HAP-1 (cell line): ENCODE measurements around the gene RPTOR.

Experiments
- DNase-seq, 2 experiments: peaks; one replicate each; pipeline ENCODE4 v3.0.0-alpha.2; 2016 to 2020; ENCODE audit warnings: low spot score in 2 of 2
- H3K27me3 ChIP-seq: fragments of 250-450 bp; sonication (Bioruptor Pico); 2 replicates; pipeline ENCODE4 v1.5.1; 2020; ENCODE audit warnings: low read depth, mild to moderate bottlenecking, moderate library complexity
- H3K36me3 ChIP-seq: fragments of 250-450 bp; sonication (Bioruptor Pico); replicated peaks from 2 replicates; pipeline ENCODE4 v1.5.1; 2020; ENCODE audit warnings: mild to moderate bottlenecking
- H3K4me1 ChIP-seq: fragments of 250-450 bp; sonication (Bioruptor Pico); 2 replicates; pipeline ENCODE4 v1.5.1; 2020; ENCODE audit warnings: mild to moderate bottlenecking
- H3K4me3 ChIP-seq: fragments of 250-450 bp; sonication (Bioruptor Pico); 2 replicates; pipeline ENCODE4 v1.5.1; 2020; ENCODE audit warnings: mild to moderate bottlenecking, moderate library complexity
- H3K9me3 ChIP-seq: fragments of 250-450 bp; sonication (Bioruptor Pico); 2 replicates; pipeline ENCODE4 v1.5.1; 2020; ENCODE audit warnings: mild to moderate bottlenecking, moderate library complexity
- in situ Hi-C: fragments of 300-500 bp; cut with MboI; formaldehyde crosslinking; loops from 3 replicates; pipeline ENCODE4 v1.14.3; 2020; ENCODE audit warnings: low sequenced_read_pairs, inconsistent platforms, mixed read lengths

RPTOR gene

GRCh38 chr17:80599546-80600305 lies 55.1 kb downstream of the RPTOR start:
- peaks cover 7% of the 10 kb centered on the region for H3K4me1 ChIP-seq
- H3K27me3 ChIP-seq = no peaks in the 10 kb centered on the region
- peak; percentile 3 to 43 for DNase-seq
- no peaks in the 10 kb centered on the region for H3K36me3 ChIP-seq
- in situ Hi-C loops = no loop called here
- H3K9me3 ChIP-seq = 0 out of 2 replicates have a peak, but pooled peaks cover 4% of the 10 kb centered on the region
- H3K4me3 ChIP-seq = no peak overlapping the region

DNA sequence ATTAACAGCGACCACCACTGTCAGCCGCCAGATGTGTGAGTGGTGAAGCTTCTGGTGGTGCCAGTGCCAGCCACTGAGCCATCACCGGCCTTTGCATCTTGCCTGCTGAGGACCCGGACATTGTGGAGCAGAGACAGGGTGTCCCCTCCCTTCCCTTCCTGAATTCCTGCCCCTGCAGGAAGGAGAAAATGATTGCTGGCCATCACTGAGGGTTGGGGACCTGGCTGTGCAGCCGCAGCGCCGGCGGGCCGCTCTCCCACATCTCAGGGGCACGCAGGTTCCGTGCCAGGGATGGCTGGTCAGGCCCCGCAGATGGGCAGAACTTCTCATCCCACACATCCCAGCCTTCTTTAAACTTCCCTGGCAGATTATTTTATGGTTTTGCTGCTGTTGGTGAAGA lies 56.5 kb downstream of the RPTOR start:
- Histone ChIP-seq H3K27me3 (no peaks in the 10 kb centered on the region), H3K36me3 (no peaks in the 10 kb centered on the region), H3K4me1 (peaks cover 7% of the 10 kb centered on the region), H3K9me3 (0 out of 2 replicates have a peak, but pooled peaks cover 4% of the 10 kb centered on the region), H3K4me3 (no peak overlapping the region)
- in situ Hi-C loops = no loop called here
- DNase-seq = no peak

- no peak overlapping the region for H3K4me3 ChIP-seq
- H3K27me3 ChIP-seq = no peaks in the 10 kb centered on the region
- 0 out of 2 replicates have a peak, but pooled peaks cover 4% of the 10 kb centered on the region for H3K9me3 ChIP-seq
- H3K4me1 ChIP-seq = peaks cover 7% of the 10 kb centered on the region
- in situ Hi-C loops = no loop called here
- no peaks in the 10 kb centered on the region for H3K36me3 ChIP-seq
- no peak for DNase-seq
These were observed 58.8 kb downstream of the RPTOR start for GRCh38 chr17:80603396-80603795.

DNA sequence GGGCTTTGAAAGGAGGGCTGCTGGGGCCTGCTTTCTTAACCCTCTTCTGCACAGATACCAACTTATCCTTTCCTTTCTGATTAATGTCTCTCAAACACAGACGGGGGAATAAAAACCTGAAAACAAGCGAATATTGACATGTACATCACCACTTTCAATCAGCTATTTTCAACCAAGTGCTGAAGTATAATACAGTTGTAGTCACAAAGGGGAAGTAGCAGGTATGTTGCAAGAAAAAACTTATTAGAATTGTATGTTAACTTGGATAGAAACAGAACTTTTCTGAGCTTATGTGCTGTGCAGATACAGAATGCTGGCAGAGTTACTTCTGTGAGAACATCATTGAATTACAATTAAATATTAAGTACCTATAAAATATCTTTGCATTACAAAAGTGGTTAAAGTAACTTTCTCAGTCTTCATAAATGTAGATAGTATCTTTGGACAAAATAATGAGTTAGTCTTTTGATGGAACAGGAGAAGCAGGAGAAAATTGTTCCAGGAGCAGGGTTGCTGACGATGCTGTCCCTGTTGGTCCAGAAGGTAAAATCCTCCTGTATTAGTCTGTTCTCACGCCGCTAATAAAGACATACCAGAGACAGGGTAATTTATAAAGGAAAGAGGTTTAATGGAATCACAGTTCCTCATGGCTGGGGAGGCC lies 59.5 kb downstream of the RPTOR start:
- H3K9me3 ChIP-seq = 0 out of 2 replicates have a peak, but pooled peaks cover 4% of the 10 kb centered on the region
- DNase-seq = no peak
- in situ Hi-C loops = no loop called here
- H3K27me3 ChIP-seq = no peaks in the 10 kb centered on the region
- no peaks in the 10 kb centered on the region for H3K36me3 ChIP-seq
- no peak overlapping the region for H3K4me3 ChIP-seq
- peaks cover 7% of the 10 kb centered on the region for H3K4me1 ChIP-seq

GRCh38 chr17:80604670-80605010 lies 60.0 kb downstream of the RPTOR start:
- no peak overlapping the region for H3K4me3 ChIP-seq
- H3K4me1 ChIP-seq = peaks cover 4% of the 10 kb centered on the region
- H3K27me3 ChIP-seq = no peaks in the 10 kb centered on the region
- H3K36me3 ChIP-seq = no peaks in the 10 kb centered on the region
- 0 out of 2 replicates have a peak, but pooled peaks cover 4% of the 10 kb centered on the region for H3K9me3 ChIP-seq
- DNase-seq = no peak
- in situ Hi-C loops = no loop called here

DNA sequence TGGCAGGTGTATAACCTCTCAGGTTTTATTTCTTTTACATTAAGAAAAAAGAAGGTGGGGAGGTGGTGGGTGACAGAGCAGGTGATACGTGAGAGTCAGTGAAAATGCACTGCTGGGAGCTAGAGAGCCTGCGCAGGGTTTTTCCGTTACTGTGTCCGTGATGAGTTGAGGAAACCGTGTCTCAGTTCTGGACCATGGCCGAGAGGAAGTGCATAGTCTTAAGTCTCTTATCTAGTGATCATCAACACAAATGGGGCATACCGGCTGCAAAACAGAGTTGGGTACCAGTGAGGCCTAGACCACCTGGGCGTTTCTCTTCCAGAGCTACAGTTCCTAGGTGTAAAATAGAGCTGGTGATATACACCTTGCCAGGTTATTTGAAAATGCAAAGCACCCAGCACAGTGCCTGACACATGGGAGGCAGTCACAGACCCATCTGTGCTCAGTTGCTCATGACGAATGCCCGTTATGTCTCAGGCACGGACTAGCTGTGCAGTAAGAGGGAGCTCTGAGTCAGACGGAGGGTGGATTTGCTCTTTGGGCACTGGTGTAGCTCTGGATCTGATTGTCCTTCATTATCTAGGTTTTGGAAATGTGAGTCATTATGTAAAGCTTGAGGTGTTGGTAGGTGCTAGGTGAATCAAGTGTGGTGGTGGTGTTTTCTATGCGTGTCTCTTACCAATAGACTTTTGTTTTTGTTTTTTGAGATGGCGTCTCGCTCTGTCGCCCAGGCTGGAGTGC lies 60.9 kb downstream of the RPTOR start:
- H3K36me3 ChIP-seq = no peaks in the 10 kb centered on the region
- no peaks in the 10 kb centered on the region; the same call in 1 of the 2 replicates for H3K4me1 ChIP-seq
- no peak overlapping the region for H3K4me3 ChIP-seq
- DNase-seq = no peak
- H3K27me3 ChIP-seq = no peaks in the 10 kb centered on the region
- 0 out of 2 replicates have a peak, but pooled peaks cover 4% of the 10 kb centered on the region for H3K9me3 ChIP-seq
- in situ Hi-C loops = no loop called here

GRCh38 chr17:80608326-80608725 lies 63.7 kb downstream of the RPTOR start:
- Histone ChIP-seq H3K36me3 (no peaks in the 10 kb centered on the region), H3K4me1 (no peaks in the 10 kb centered on the region; the same call in 1 of the 2 replicates), H3K9me3 (peaks cover 2% of the 10 kb centered on the region; the same call in 1 of the 2 replicates), H3K27me3 (no peaks in the 10 kb centered on the region), H3K4me3 (no peak overlapping the region)
- in situ Hi-C loops = no loop called here
- no peak for DNase-seq

DNA sequence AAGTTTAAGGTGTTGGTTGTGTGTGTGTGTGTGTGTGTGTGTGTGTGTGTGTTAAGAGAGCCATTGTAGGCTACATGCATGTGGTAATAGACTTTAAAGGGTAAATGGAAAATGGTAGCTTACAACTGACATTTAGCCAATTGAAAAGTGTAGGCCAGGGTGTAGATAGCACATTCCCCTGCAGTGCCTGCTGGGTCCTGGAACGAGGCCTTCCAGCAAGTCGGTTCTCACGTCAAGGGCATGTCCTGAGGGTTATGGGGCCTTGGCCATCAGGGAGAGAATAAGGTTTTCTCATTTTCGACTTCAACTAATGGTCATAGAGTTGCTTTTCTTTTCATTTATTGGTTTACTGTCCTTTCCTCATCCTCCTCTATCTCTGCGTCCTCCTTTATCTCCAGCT lies 65.1 kb downstream of the RPTOR start:
- no peak for DNase-seq
- Histone ChIP-seq H3K4me3 (no peak overlapping the region), H3K36me3 (no peaks in the 10 kb centered on the region), H3K4me1 (no peaks in the 10 kb centered on the region; the same call in 1 of the 2 replicates), H3K27me3 (no peaks in the 10 kb centered on the region), H3K9me3 (no peaks in the 10 kb centered on the region; the same call in 1 of the 2 replicates)
- in situ Hi-C loops = no loop called here

- Histone ChIP-seq H3K27me3 (no peaks in the 10 kb centered on the region), H3K36me3 (no peaks in the 10 kb centered on the region), H3K4me1 (no peaks in the 10 kb centered on the region; the same call in 1 of the 2 replicates), H3K9me3 (no peaks in the 10 kb centered on the region; the same call in 1 of the 2 replicates), H3K4me3 (no peak overlapping the region)
- in situ Hi-C loops = no loop called here
- no peak for DNase-seq
These were observed 67.2 kb downstream of the RPTOR start for GRCh38 chr17:80611816-80612215.

DNA sequence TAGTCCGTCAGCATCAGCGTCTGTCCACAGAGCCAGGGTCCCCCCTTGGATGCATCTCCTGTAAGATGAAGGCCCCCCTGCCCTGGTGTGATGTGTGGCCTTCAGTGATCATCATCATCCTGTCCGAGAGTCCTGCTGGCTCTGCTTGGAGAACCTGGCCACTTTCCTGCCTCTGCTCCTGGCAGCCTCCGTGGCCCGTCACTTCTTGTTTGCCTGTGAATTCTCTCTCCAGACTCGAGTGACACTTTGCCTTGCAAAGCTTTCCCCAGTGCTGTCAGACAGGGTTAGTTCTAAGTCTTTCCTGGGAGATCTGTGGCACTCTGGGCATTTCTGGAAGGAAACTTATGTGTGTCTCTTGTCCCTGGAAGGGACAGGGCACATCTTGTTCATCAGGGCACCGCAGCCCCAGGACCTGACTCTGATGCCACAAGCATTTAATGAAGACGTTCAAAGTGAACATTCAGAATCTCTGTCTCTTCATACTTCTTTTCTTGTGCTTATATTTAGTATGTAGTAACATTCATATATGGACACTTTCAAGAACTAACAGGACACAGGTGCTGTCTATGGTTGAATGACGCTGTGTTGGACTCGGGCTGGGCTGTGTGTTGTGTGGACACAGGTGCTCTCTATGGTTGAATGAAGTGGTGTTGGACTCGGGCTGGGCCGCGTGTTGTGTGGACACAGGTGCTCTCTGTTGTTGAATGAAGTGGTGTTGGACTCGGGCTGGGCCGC lies 68.5 kb downstream of the RPTOR start:
- Histone ChIP-seq H3K27me3 (no peaks in the 10 kb centered on the region), H3K36me3 (no peaks in the 10 kb centered on the region), H3K9me3 (no peaks in the 10 kb centered on the region; the same call in 1 of the 2 replicates), H3K4me1 (no peaks in the 10 kb centered on the region), H3K4me3 (no peak overlapping the region)
- DNase-seq = no peak
- in situ Hi-C loops = no loop called here

DNA sequence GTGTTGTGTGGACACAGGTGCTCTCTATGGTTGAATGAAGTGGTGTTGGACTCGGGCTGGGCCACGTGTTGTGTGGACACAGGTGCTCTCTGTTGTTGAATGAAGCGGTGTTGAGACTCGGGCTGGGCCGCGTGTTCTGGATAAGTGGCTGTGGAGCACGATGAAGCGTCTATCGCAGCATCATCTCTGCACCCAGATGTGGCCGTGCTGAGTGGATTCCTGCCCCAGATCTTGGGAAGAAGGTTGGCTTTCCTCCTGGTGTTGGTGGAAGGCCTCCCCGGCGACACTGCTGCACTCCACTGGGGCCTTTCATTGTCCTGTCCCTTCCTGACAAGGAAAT lies 69.1 kb downstream of the RPTOR start:
- in situ Hi-C loops = no loop called here
- no peaks in the 10 kb centered on the region for H3K36me3 ChIP-seq
- DNase-seq = no peak
- H3K27me3 ChIP-seq = no peaks in the 10 kb centered on the region
- H3K4me1 ChIP-seq = no peaks in the 10 kb centered on the region
- H3K9me3 ChIP-seq = no peaks in the 10 kb centered on the region; the same call in 1 of the 2 replicates
- no peak overlapping the region for H3K4me3 ChIP-seq

DNA sequence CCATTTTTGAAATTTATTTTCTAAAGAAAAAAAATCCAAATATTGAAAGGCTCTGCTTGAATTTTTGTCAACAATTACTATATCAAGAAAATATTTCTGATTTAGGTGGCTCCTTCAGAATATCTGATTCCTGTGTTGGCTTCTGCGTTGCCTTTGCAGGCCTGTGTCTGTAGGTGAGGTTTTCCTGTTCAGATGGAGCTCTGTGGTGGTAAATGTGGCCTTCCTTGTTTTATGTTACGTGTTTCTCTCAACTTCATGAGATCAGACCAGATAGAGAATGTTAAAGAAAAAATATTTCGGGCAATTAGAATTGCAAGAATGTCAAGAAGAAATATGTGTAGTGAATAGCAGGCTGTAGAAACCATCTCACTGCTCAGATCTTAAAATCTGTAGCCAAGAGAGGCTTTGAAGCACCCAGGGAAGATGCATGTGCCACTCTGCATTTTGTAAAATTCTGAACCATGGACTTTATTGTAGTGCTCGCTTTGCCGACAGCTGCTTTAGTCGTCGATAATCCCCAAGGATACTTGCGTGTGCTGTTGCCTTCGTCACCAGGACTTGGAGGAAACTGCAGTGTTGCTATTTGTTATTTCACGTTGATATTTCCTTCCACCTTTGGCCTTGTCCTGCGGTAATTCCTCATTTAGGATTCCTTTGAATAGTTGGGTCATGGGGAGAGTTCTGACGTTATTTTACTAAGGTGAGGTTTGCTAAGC lies 69.9 kb downstream of the RPTOR start:
- Histone ChIP-seq H3K27me3 (no peaks in the 10 kb centered on the region), H3K4me3 (no peak overlapping the region), H3K4me1 (no peaks in the 10 kb centered on the region; the same call in 1 of the 2 replicates), H3K36me3 (no peaks in the 10 kb centered on the region), H3K9me3 (no peaks in the 10 kb centered on the region; the same call in 1 of the 2 replicates)
- in situ Hi-C loops = no loop called here
- no peak for DNase-seq

DNA sequence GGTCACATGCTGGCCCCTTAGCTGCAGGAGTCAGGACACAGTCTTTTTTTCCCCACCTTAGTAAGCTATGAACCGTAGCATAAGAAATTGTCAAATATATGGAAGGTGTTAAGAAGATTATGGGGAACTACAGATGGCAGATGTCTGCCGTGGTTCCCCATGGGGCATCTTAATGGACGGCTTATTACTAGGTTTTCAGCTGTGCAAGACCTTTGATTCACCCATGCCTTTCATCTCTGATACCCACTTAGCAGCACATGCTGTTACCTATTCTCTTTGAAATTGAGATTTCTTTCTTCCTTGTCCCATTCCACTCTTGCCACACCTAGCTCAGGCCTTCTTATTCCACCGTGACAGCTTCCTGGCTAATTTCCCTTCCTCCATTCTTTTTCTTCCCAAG lies 70.7 kb downstream of the RPTOR start:
- Histone ChIP-seq H3K9me3 (no peaks in the 10 kb centered on the region; the same call in 1 of the 2 replicates), H3K36me3 (no peaks in the 10 kb centered on the region), H3K4me3 (no peak overlapping the region), H3K27me3 (no peaks in the 10 kb centered on the region), H3K4me1 (peaks cover 3% of the 10 kb centered on the region; the same call in 1 of the 2 replicates)
- in situ Hi-C loops = no loop called here
- no peak for DNase-seq
